Retinal pigment epithelial cell (primary cell): Measurements from ENCODE around the gene ADAMTS15.

Source experiments
- DNase-seq: peaks from one replicate; pipeline ENCODE4 v3.0.0-alpha.2; 2010; ENCODE audit warnings: low read depth
- H3K4me3 ChIP-seq: 2 replicates; pipeline ENCODE4 v1.5.1; 2011; ENCODE audit warnings: mild to moderate bottlenecking, low read length, control low read depth, moderate library complexity
- TF ChIP-seq, protein P1 (sequence below): conservative IDR thresholded peaks from 2 replicates; pipeline ENCODE4 v1.5.1; 2011; ENCODE audit warnings: low read depth, low read length, control low read depth, inconsistent platforms

Gene ADAMTS15

DNA sequence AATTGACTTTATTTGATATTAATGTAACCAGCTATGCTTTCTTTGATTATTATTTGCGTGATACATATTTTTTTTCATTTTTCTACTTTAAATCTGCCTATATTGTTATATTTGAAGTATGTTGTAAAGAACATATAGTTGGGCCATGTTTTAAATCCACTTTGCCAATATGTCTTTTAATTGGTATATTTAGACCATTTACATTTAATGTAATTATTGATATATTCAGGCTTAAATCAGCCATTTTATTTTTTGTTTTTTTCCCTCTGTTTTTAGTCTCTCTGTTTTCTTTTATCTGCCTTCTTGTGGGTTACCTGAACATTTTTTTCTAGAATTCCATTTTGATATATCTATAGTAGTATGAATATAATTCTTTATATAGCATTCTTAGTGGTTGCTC, 55.9 kb downstream of the ADAMTS15 start:
- no peak for DNase-seq
- no peak overlapping the region for H3K4me3 ChIP-seq
- TF ChIP-seq, protein P1, sequence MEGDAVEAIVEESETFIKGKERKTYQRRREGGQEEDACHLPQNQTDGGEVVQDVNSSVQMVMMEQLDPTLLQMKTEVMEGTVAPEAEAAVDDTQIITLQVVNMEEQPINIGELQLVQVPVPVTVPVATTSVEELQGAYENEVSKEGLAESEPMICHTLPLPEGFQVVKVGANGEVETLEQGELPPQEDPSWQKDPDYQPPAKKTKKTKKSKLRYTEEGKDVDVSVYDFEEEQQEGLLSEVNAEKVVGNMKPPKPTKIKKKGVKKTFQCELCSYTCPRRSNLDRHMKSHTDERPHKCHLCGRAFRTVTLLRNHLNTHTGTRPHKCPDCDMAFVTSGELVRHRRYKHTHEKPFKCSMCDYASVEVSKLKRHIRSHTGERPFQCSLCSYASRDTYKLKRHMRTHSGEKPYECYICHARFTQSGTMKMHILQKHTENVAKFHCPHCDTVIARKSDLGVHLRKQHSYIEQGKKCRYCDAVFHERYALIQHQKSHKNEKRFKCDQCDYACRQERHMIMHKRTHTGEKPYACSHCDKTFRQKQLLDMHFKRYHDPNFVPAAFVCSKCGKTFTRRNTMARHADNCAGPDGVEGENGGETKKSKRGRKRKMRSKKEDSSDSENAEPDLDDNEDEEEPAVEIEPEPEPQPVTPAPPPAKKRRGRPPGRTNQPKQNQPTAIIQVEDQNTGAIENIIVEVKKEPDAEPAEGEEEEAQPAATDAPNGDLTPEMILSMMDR = no peak

DNA sequence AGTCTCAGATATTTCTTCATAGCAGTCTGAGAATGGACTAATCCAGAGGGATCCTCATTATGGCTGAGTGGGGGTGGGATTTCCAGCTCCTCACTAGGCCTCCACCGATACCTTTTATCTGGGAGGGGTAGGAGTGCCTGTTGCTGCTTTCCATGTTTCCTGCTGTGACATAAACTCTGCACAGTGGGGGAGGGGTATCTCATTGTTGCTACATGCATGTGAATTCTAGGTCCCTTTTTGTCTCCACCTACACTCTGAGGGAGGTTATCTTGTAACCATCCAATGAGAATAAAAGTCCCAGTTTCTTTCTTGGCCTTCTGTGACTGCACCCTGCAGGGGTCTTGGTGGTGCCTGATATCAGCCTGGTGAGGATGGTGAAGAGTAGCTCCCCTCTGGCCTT, 60.5 kb downstream of the ADAMTS15 start:
- no peak for DNase-seq

DNA sequence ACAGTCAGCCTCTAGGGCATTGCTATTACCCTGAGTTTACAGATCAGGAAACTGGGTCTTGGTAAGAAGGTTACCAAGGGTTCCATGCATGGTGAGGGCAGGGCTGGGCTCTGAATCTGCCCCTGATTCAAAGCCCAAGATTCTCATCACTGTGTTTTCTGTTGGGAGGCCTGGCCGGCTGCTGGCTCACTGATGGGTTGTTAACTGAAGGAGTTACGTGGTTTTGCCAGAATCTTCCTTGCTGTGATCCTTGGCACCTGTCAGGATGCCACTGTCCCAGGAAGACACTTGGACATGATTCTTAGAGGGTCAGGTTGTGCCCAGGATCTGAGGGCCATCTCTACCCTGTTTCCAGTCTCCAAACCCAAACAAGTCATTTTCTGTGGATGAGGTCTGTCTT, 61.5 kb downstream of the ADAMTS15 start:
- TF ChIP-seq, protein P1 = no peak
- DNase-seq = no peak
- no peak overlapping the region for H3K4me3 ChIP-seq

More for the DNA sequence above, 60.5 kb downstream of the ADAMTS15 start:
- no peak overlapping the region for H3K4me3 ChIP-seq
- TF ChIP-seq, protein P1 = no peak

DNA sequence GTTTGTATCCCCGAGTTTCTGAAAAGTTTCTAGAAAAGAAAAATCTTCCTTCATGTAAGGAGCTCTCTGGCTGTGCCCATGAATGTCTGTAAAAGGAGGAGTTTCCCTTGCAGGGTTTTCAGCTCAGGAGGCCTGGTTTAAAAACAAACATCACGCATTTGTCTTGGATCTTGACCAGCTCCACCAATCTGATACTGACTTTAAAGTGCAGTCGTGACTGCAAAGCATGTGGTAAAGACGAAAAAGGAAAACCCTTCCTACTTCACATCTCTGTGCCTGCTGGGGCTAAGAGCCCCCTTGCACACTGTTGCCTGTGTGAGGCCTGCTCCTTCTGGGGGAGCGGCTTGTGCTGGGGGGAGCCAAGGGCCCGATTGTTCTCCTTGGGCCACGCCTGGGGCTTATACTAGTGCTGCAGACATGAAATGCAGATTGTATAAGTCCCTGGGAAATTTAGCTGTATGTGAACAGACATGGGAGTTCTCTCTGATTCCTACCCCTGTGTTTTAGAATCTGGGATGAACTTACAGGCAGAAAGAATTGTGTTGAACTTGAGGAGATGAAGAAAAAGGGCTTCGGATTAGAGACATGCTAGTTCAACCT, 62.1 kb downstream of the ADAMTS15 start:
- TF ChIP-seq, protein P1 = no peak
- no peak overlapping the region for H3K4me3 ChIP-seq
- no peak for DNase-seq

DNA sequence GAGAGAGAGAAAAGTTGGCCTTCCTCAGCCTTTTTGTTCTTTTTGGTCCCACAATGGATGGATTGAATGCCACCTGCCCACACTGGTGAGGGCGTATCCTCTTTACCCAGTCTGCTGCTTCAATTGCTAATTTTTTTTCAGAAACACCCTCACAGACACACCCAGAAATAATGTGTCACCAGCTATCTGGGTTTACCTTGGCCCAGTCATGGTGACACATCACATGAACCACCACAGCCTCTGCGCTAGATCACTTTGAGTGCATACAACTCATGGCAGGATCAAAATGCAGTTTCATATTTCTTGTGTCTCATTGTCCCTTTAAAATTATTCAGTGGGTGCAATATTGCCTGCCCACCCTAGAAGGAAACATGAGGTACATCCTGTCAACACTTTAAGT, 63.3 kb downstream of the ADAMTS15 start:
- H3K4me3 ChIP-seq = no peak overlapping the region
- TF ChIP-seq, protein P1 = no peak
- DNase-seq = no peak

DNA sequence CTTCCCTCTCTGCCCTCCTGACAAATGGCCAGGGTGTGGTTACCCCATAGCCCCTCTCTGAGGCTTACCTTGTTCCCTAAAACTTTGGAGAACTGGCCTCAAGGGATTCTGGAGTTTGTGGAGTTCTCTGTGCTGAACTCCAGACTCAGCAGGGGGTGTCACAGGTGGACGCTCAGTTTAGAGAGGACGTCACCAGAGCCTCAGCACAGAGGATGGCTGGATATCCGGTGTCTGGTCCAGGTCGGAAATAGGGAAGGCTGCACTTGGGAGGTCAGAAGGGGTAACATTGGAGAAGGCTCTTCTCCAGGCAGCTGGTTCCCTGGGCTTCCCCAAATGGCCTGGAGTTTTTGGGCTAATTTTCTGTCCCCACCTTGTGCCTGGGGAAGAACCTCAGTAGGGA, 64.2 kb downstream of the ADAMTS15 start:
- DNase-seq = no peak
- H3K4me3 ChIP-seq = no peak overlapping the region
- TF ChIP-seq, protein P1 = no peak

DNA sequence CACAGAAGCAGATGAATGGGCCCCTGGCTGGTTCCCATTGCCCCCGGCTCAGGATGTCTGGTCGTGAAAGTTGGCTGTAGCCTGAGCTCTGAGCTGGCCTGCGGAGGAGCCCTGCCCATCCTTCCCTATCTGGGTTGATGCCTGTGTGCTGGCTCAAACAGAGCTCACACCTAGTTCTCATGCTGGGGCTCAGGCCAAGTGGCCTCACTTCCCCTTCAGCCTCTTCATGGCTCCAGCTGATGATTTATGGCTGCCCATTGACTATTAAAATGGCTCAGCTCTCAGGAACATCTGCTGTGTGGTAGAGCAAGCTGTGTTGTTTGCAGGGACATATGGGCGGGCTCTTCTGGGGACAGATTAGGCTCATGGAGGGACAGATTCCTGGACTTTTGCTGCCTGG, 64.7 kb downstream of the ADAMTS15 start:
- TF ChIP-seq, protein P1 = no peak
- no peak for DNase-seq
- no peak overlapping the region for H3K4me3 ChIP-seq
